ENCODE measurements around the gene DNAH14. TPM values are rescaled to one million over a fixed set of nuclear protein-coding genes. Genes with fewer than 3 reads are reported as not detected.

DNAH14 gene
- total RNA-seq, 4 donors from 2014 or later = under 0.01 to 142 (median 4.1) TPM

DNA sequence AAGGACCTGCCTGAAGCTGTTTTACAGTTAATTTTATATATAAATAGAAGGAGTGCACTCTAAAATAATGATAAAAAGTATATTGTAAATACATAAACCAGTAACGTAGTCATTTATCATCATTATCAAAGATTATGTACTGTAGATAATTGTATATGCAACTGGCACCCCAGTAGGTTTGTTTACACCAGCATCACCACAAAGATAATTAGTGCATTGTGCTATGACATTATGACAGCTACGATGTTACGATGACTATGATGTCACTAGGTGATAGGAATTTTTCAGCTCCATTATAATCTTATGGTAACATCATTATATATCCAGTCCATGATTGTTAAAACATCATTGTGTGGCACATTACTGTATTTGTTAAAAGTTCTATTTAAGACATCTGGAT is 313.1 kb downstream of the DNAH14 start:
- no peaks in the 10 kb centered on the region for H3K9me3 ChIP-seq
- intact Hi-C loops (cut with DNase I; ENCODE audit: low total_unique reads) = no loop called here
- no peak overlapping the region for H3K4me3 ChIP-seq
- DNase-seq = no peak
- H3K4me1 ChIP-seq = no peaks in the 10 kb centered on the region
- no peaks in the 10 kb centered on the region for H3K27me3 ChIP-seq
- no peak overlapping the region for H3K27ac ChIP-seq
- no peaks in the 10 kb centered on the region for H3K36me3 ChIP-seq
- TF ChIP-seq, protein P1, sequence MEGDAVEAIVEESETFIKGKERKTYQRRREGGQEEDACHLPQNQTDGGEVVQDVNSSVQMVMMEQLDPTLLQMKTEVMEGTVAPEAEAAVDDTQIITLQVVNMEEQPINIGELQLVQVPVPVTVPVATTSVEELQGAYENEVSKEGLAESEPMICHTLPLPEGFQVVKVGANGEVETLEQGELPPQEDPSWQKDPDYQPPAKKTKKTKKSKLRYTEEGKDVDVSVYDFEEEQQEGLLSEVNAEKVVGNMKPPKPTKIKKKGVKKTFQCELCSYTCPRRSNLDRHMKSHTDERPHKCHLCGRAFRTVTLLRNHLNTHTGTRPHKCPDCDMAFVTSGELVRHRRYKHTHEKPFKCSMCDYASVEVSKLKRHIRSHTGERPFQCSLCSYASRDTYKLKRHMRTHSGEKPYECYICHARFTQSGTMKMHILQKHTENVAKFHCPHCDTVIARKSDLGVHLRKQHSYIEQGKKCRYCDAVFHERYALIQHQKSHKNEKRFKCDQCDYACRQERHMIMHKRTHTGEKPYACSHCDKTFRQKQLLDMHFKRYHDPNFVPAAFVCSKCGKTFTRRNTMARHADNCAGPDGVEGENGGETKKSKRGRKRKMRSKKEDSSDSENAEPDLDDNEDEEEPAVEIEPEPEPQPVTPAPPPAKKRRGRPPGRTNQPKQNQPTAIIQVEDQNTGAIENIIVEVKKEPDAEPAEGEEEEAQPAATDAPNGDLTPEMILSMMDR (IDR thresholded peaks at IDR 0.05) = no peak
- TF ChIP-seq POLR2A (IDR thresholded peaks at IDR 0.05) = no peak

DNA sequence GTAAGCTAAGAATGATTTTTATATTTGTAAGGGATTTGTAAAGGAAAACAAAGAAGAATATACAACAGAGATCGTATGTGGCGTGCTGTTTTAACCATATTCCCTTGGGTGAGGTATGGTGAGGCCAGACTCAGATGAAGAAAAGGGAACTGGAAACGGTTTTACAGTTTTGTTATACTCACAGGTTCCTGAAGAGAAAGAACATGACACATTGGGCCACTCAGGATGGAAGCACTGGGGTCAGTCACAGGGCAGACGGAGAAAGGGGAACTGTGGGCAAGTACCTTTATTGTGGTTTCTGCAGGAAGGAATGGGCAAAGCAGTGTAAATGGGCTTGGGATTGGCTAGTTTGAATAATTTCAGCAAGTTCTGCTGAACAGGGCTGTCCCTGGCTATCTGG is 321.0 kb downstream of the DNAH14 start:
- DNase-seq = no peak
- TF ChIP-seq, protein P1 (IDR thresholded peaks at IDR 0.05) = no peak
- no peak for TF ChIP-seq POLR2A (IDR thresholded peaks at IDR 0.05)
- H3K9me3 ChIP-seq = no peaks in the 10 kb centered on the region
- H3K27ac ChIP-seq = no peak overlapping the region
- intact Hi-C loops (cut with DNase I; ENCODE audit: low total_unique reads) = no loop called here
- H3K4me1 ChIP-seq = no peaks in the 10 kb centered on the region
- no peak overlapping the region for H3K4me3 ChIP-seq
- H3K27me3 ChIP-seq = no peaks in the 10 kb centered on the region
- H3K36me3 ChIP-seq = no peaks in the 10 kb centered on the region

DNA sequence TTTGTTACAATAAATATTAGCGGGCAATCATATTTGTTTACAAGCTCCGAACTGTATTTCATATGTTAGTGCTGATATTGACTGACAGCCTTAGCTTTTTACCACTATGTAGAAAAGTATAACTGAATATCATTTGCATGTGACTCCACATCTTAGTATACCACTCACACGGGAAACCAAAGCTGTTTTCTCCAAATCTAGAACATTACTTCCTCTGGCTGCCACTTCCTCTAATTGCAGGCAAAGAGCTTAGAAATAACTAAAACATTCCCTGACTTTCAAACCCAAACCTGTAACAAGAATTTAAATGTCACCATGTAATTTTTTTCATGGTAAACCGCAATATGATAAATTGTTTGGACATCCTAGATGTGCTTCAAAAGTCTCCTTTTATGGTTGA is 323.7 kb downstream of the DNAH14 start:
- no peak for TF ChIP-seq POLR2A (IDR thresholded peaks at IDR 0.05)
- TF ChIP-seq, protein P1 (IDR thresholded peaks at IDR 0.05) = no peak
- H3K27ac ChIP-seq = no peak overlapping the region
- DNase-seq = no peak
- H3K4me3 ChIP-seq = no peak overlapping the region
- no peaks in the 10 kb centered on the region for H3K4me1 ChIP-seq
- no peaks in the 10 kb centered on the region for H3K27me3 ChIP-seq
- no peaks in the 10 kb centered on the region for H3K9me3 ChIP-seq
- no peaks in the 10 kb centered on the region for H3K36me3 ChIP-seq
- intact Hi-C loops (cut with DNase I; ENCODE audit: low total_unique reads) = no loop called here

DNA sequence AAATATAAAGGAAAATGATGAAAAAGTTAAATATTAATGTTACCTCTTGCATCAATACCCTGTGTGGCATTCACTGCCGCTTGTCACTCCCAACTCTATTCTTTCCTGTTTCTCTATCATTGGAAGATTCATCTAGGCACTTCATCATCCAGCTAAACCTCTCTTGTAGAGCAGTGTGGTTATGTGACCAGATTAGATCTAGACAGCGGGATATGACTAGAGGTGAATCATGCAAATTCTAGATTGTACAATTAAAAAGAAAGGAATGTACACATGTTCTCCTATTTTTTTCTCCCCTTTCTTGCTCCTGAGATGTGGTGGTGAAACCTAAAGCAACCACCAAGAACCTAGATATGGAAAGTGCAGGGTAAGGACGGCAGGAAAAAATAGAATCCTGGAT is 324.3 kb downstream of the DNAH14 start:
- no peak for DNase-seq
- Histone ChIP-seq H3K36me3 (no peaks in the 10 kb centered on the region), H3K4me1 (no peaks in the 10 kb centered on the region), H3K4me3 (no peak overlapping the region), H3K27ac (no peak overlapping the region), H3K27me3 (no peaks in the 10 kb centered on the region), H3K9me3 (no peaks in the 10 kb centered on the region)
- TF ChIP-seq POLR2A (IDR thresholded peaks at IDR 0.05) = no peak
- TF ChIP-seq, protein P1 (IDR thresholded peaks at IDR 0.05) = no peak
- intact Hi-C loops (cut with DNase I; ENCODE audit: low total_unique reads) = no loop called here

DNA sequence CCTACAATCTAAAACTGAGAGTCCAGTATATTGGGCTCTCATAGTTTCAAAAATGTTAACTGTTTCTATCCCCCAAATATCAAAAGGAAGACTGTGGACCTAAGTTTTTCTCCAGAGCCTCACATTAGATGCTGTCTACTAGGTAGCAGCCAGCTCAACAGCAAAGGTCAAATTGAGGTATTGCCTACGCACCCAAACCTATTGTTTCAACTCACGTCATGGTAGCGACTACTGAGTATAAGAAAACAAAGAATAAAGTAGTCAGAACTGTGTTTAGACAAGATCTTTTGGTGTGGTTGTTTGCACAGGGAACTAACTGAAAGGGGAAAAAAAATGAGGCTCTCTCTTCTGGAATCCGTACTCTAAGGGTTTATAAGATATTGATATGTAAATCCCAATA is 325.2 kb downstream of the DNAH14 start:
- Histone ChIP-seq H3K9me3 (no peaks in the 10 kb centered on the region), H3K27me3 (no peaks in the 10 kb centered on the region), H3K36me3 (no peaks in the 10 kb centered on the region), H3K4me3 (no peak overlapping the region), H3K4me1 (no peaks in the 10 kb centered on the region), H3K27ac (no peak overlapping the region)
- intact Hi-C loops (cut with DNase I; ENCODE audit: low total_unique reads) = no loop called here
- no peak for TF ChIP-seq POLR2A (IDR thresholded peaks at IDR 0.05)
- TF ChIP-seq, protein P1 (IDR thresholded peaks at IDR 0.05) = no peak
- no peak for DNase-seq

Data from uterus (tissue), 4 donors.